Spinal cord (tissue), 10 donors: ENCODE results near the gene C1S. TPM values are rescaled to one million over a fixed set of nuclear protein-coding genes. Genes with fewer than 3 reads are reported as not detected.
A peak's percentile ranks its signal among the peaks of the same experiment; 100 is the strongest.

Experiments used
- DNase-seq, 6 donors: peaks; one replicate each; pipeline versions ENCODE4 v3.0.0 to v3.0.0-alpha.2; 2013 to 2015; ENCODE audit warnings: low spot score in 6 of 6, low read depth in 4 of 6
- H3K27ac ChIP-seq: one replicate; pipeline ENCODE4 v1.5.1; 2013; ENCODE audit warnings: low read depth, low read length, control low read depth
- H3K27me3 ChIP-seq: one replicate; pipeline ENCODE4 v1.6.1; 2013; ENCODE audit warnings: low read length; ENCODE audit not compliant: control insufficient read depth, insufficient read depth
- H3K36me3 ChIP-seq: one replicate; pipeline ENCODE4 v1.6.1; 2013; ENCODE audit warnings: low read length; ENCODE audit not compliant: control insufficient read depth, insufficient read depth
- H3K4me1 ChIP-seq: one replicate; pipeline ENCODE4 v1.6.1; 2013; ENCODE audit warnings: low read length; ENCODE audit not compliant: control insufficient read depth, insufficient read depth
- H3K4me3 ChIP-seq: one replicate; pipeline ENCODE4 v1.5.1; 2013; ENCODE audit warnings: low read depth, low read length, control low read depth
- H3K9me3 ChIP-seq: one replicate; pipeline ENCODE4 v1.6.1; 2013; ENCODE audit warnings: low read length; ENCODE audit not compliant: control insufficient read depth, insufficient read depth
- WGBS: methylation state at CpG from one replicate; pipeline ENCODE4 v1.1.5; 2013; ENCODE audit warnings: missing lambda C conversion rate; ENCODE audit not compliant: insufficient coverage; 5-methylcytosine and 5-hydroxymethylcytosine counted together
- polyA plus RNA-seq, 2 donors: library from polyadenylated mRNA; unstranded; fragments of 120-200 nt; gene quantifications; one replicate each; pipeline ENCODE4 v1.2.1, GENCODE V29; 2013; ENCODE audit not compliant: insufficient read length in 2 of 2
- total RNA-seq, 2 donors: library from RNA; depleted of rRNA in 1 of 2; stranded (reverse); fragments of 120-200 nt in 1 of 2; fragments of >200 nt in 1 of 2; gene quantifications; one replicate each; pipeline versions ENCODE4 v1.2.3 to v1.2.4, GENCODE V29; 2013 to 2014
- donor health status: healthy.

C1S gene
- total and polyA plus RNA-seq, 4 donors, result 19.1 to 122 (median 59.5) TPM

DNA sequence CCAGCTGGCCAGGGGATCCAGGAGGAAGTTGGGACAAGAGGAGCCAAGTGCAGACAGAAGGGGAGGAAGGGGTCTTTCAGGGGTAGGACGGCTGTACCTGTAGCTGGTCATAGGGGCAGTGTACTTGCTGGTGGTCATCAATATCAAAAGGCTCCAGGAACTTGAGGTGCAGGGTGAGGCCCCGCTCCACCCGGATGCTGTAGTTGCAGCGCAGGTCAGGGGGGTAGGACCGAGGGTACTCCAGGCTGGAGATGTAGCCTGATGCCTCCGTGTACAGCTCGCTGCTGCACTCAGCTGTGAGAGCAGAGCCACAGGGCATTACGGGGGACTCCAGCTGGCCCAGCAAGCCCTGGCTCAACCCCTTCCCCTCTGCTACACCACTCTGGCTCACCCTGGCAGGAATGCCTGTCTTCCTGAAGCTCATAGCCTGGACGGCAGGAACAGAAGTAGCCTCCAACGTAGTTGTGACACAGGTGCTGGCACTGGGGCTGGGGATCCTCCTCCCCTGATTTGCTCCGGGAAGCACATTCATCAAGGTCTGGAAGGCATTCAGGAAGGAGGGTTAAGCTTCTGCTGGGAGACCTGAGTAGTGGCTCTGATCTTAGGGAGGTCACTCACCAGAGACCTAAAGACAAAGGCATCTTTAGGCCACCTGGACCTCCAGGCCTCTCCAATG, 28.8 kb downstream of the C1S start:
- Histone ChIP-seq H3K4me3 (no peak overlapping the region), H3K36me3 (peaks cover 16% of the 10 kb centered on the region), H3K27ac (no peak overlapping the region), H3K4me1 (peaks cover 21% of the 10 kb centered on the region), H3K27me3 (no peaks in the 10 kb centered on the region), H3K9me3 (no peaks in the 10 kb centered on the region)
- 95% methylated on average over 11 of the region's 11 CpGs for WGBS
- no peak for DNase-seq

DNA sequence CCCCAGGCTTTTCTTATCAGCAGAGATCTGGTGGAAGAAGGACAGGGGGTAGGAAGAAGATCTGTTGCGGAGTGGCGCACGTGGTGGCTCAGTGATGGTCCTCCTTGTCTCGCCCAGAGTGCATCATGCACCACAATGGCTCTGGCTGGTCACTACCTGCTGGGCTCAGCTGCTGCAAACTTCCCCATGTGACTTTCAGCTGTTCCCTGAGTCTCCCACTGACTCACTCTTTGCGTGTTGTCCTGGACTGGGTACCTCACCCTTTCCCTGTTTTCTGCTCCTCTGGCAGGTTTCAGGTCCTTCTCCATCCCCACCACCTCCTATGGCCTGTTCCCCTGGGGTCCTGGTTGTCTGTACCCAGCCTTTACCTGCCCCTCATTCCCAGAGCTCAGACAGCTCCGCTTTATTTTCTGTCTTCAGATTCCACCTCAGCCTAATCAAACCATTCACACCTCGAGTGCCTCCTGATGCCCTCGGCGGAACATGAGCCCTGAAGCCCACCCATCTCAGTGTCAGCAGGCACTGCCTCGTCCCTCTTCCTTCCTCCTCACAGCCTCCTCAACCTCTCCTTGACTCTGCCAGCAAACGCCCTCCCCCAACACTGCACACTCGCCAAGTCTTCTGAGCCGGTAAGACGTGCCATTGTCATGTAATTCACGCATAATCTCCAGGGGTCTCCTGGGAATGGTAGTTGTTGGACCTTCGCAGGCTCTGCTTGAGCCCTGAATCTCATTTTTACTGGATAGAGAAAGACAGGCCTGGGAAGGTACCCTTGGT, 29.9 kb downstream of the C1S start:
- DNase-seq, result peak in 1 of 6 donors; percentile 15
- Histone ChIP-seq H3K9me3 (no peaks in the 10 kb centered on the region), H3K4me1 (peaks cover 21% of the 10 kb centered on the region), H3K27me3 (no peaks in the 10 kb centered on the region), H3K27ac (no peak overlapping the region), H3K36me3 (peaks cover 7% of the 10 kb centered on the region), H3K4me3 (no peak overlapping the region)
- WGBS, result 70% methylated on average over 14 of the region's 16 CpGs

DNA sequence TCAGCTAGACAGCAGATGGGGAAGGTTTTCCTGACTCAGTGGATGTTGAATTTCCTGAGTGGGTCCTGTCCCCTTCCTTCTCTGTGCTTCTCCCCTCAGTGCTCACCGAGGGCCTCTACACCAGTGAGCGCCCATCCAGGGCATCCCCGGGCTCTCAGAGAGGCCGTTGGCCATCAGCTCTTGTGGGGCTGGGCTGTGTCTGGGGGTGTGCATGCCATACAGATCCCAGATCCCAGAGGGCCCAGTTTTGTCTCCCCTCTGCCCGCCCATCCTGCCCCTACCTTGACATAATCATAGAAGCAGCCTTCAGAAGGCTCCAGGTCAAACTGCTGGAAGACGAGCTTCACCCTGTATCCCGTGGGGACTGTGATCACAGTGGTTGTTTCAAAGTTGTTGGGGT, 30.7 kb downstream of the C1S start:
- Histone ChIP-seq H3K9me3 (no peaks in the 10 kb centered on the region), H3K4me1 (peaks cover 21% of the 10 kb centered on the region), H3K27me3 (no peaks in the 10 kb centered on the region), H3K4me3 (no peak overlapping the region), H3K27ac (no peak overlapping the region), H3K36me3 (peaks cover 7% of the 10 kb centered on the region)
- DNase-seq, result no peak
- WGBS, result no CpG with 5 or more reads among the region's 7 CpGs

DNA sequence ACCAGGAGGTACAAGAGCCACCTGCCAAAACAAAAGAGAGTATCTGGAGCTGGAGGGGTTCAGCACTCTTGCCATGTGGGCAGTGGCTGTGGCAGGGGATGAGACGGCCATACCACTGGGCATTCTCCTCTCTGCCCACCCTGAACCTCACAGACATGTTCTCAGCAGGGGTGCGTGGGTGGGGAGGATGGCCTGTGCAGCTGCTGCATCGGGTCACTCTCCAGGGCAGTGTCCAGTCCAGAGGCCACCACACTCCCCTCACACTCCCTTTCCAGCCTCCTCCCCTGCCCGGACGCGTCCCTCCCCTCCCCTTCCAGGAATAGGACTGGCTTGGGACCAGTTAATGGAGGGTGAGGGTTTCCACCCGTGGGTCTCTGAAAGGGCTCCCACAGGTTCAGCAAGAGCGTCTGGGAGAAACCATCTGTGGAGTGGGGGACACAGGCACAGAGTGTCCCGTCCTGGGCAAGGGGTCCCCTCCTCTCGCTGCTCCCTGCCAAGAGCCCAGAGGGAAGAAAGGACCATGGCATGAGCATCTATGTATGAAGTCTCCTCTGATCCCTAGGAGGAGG, 31.2 kb downstream of the C1S start:
- 43% methylated on average over 4 of the region's 10 CpGs for WGBS
- H3K9me3 ChIP-seq, result no peaks in the 10 kb centered on the region
- peaks cover 21% of the 10 kb centered on the region for H3K4me1 ChIP-seq
- peaks cover 7% of the 10 kb centered on the region for H3K36me3 ChIP-seq
- no peak overlapping the region for H3K27ac ChIP-seq
- peak overlapping the region; percentile 60 for H3K4me3 ChIP-seq
- peak in 1 of 6 donors; percentile 35 for DNase-seq
- no peaks in the 10 kb centered on the region for H3K27me3 ChIP-seq

DNA sequence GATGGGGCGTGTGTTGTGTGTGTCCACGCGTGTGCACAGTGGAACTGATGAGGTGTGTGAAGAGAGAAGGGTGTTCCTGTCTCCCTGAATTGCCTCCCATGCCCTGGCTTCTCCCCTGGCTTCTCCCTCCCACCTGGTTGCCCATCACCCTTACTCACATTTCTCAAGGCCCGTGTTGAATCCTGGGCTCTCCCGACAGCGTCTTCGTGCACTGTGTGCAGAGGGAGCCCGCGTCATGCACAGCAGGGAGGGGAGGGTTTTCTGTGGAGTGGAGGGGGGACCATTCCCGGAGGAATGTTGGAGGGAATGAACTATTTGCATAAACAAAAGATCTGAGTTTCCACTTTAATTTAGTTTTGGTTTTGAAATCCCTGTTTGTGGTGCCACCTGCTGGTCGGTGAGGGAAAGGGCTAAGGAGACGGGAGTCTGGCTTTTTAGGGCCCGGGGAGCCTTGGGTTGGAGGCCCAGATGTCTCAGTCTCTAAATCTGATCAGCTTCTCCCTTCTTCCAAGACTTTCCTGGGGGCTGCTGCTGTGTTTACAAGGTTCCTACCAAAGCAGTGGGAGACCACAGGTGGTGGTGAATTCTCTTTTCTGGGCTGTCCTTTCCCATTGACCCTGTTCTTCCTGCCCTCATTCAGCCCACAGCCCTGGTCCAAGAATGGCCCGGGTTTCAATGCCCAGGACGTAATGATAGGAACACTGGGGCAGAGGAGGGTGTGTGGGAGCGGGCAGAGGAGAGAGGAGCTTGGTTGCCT, 31.9 kb downstream of the C1S start, which contains the start of gene C1R:
C1R (minus strand) TSS at position 217 of the 757 bp plus-strand sequence; CDS start at position 160, 57 bp downstream.
- peak in 5 of 6 donors; percentile 36 to 87 (median 50) for DNase-seq
- Histone ChIP-seq H3K27me3 (no peaks in the 10 kb centered on the region), H3K36me3 (peaks cover 7% of the 10 kb centered on the region), H3K9me3 (no peaks in the 10 kb centered on the region), H3K27ac (no peak within 1 kb of the TSS), H3K4me3 (peak within 1 kb of the TSS; percentile 60), H3K4me1 (peaks cover 21% of the 10 kb centered on the region)
- WGBS, result 31% methylated on average over 10 of the region's 16 CpGs

DNA sequence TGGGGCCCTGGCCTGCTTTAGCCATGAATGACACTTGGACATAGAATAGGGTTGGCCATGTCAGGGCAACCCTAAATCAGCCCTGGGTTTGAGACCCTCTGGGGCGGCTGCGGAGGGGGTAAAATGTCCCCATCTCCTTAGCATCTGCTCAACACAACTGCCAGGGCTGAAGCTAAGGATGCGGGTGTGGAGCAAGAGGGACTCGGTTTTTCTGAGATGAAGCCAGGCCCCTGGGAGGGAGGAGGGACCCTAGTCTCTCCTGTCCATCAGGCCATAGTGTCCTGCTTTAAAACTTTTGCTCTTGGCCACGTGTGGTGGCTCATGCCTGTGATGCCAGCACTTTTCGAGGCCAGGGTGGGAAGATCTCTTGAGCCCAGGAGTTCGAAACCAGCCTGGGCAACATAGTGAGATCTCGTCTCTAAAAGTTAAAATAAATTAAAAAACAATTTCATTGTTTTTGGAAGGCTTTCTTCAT, 32.5 kb downstream of the C1S start:
- H3K27me3 ChIP-seq, result no peaks in the 10 kb centered on the region
- no peaks in the 10 kb centered on the region for H3K9me3 ChIP-seq
- H3K4me1 ChIP-seq, result peaks cover 21% of the 10 kb centered on the region
- H3K27ac ChIP-seq, result no peak overlapping the region
- DNase-seq, result no peak
- 84% methylated on average over 4 of the region's 8 CpGs for WGBS
- H3K4me3 ChIP-seq, result no peak overlapping the region
- H3K36me3 ChIP-seq, result peaks cover 7% of the 10 kb centered on the region

DNA sequence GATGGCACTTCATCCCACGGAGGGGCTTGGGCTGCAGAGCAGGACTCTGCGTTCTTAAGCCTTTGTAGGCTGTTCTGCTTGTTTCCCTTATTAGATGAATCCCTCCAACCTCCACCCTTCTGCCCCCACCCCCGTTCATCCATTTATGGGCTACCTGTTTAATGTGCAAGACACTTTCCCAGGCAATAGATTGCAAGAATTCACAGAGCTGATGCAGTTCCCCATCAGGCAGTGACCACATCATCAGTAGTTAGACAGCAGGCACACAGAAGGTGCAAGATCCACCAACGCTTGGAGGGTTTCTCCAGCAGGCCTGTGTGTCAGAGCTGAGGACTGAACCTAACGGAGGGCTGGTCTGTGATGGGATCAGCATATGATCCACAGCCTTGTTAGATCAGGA, 33.0 kb downstream of the C1S start:
- H3K27ac ChIP-seq, result no peak overlapping the region
- DNase-seq, result no peak
- no peak overlapping the region for H3K4me3 ChIP-seq
- peaks cover 21% of the 10 kb centered on the region for H3K4me1 ChIP-seq
- H3K36me3 ChIP-seq, result peaks cover 7% of the 10 kb centered on the region
- no peaks in the 10 kb centered on the region for H3K9me3 ChIP-seq
- 72% methylated on average over 4 of the region's 5 CpGs for WGBS
- no peaks in the 10 kb centered on the region for H3K27me3 ChIP-seq

DNA sequence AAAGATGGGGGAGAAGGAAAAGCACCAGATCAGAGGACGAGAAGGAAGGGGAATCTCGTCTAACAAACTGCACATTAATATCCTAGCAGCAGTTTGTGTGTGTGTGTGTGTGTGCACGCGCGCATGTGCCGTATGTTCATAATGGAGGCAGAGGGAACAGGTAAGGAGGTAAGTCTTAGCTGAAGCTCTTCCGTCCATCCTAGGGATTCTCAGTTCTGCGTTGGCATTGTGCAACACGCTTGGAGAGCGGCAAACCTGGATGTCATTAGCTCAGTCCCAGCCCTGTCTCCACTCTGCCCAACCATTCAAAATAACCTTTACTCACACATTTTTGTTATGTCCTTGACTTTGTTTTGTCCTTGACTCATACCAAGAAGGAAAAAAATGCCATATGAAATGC, 33.4 kb downstream of the C1S start:
- Histone ChIP-seq H3K4me3 (no peak overlapping the region), H3K27me3 (no peaks in the 10 kb centered on the region), H3K36me3 (peaks cover 5% of the 10 kb centered on the region), H3K9me3 (no peaks in the 10 kb centered on the region), H3K4me1 (peaks cover 21% of the 10 kb centered on the region), H3K27ac (no peak overlapping the region)
- no peak for DNase-seq
- 74% methylated on average over 4 of the region's 10 CpGs for WGBS
